Skeletal muscle cell (primary cell): ENCODE data around the gene NAA20.

Experiments
- DNase-seq: peaks from one replicate; pipeline ENCODE4 v3.0.0-alpha.2; 2010; ENCODE audit warnings: low read depth
- H3K4me3 ChIP-seq: 2 replicates; pipeline ENCODE4 v1.5.1; 2011; ENCODE audit warnings: low read depth, mild to moderate bottlenecking, control low read depth, low read length, moderate library complexity

NAA20 gene

DNA sequence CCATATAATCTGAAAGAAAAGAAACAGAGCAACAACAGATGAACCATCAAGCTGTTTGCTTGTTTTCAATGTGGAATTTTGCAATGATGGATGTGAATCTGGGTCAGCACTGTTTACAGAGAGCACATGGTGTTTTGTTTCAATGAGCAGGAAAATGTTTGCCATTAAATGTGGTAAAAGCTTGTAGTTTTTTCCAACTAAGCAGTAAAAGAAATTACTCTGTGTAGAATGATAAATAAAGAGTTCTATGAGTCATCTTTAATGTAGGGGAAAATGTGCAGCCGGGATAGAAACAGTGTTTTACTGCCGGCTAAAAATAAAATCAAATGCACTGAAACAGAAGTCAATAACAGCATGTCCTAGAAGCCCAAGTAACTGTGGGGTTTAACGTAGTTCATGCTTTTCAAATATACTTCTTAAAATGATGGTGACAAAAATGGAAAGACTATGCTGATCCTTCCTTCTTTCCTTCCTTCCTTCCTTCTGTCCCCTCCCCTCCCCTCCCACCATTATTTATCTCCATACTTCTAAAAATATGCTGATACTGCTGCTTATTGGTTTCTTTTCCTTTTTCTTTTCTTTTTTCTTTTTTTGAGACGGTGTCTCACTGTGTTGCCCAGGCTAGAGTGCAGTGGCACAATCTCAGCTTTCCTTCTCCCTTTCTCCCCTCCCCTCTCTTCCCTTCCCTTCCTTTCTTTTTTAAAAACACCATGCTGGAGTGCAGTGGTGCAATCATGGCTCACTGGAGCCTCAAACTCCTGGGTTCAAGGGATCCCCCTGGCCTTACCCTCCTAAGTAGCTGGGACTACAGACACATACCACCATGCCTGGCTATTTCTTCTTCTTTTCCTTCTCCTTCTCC, 6.3 kb upstream of the NAA20 start:
- peak; percentile 40 for DNase-seq

DNA sequence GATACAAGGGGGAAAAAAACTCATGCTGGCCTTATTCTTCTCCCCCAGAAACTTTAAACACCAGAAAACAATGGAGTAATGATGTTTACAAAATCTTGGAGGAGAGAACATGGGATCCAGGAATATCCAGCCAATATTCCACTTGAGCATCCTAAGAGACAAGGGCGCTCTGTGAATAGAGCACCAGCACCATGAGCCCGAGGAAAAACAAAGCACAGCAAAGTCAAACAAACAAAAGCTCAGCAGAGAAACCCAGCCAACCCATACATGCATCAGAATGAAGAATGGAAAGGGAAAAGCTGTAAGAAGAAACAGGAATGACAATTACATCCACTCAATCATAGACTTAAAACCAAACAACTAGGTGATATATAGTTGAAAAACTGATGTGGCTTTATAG, 4.6 kb upstream of the NAA20 start:
- no peak for DNase-seq
- no peak overlapping the region for H3K4me3 ChIP-seq

More for the DNA sequence above, 6.3 kb upstream of the NAA20 start:
- no peak overlapping the region for H3K4me3 ChIP-seq

DNA sequence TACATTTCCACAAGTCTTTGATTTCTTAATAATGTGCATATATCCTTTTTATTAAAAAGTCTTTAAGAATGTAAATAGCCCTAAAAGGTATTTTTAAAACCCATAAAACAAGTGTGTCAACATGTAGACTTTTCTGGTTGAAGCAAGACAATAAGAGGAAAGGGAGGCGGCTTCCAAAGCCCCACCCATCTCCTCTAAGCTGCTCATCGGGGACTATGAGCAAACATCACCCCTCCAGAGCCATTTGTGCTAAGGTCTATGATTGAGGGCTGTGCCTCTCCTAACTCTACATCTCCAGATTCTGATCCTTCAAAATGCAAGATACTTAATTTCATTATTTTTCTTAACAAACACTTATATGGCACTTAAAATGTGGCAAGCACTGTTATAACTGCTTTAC, 2.5 kb upstream of the NAA20 start:
- no peak overlapping the region for H3K4me3 ChIP-seq
- no peak for DNase-seq

DNA sequence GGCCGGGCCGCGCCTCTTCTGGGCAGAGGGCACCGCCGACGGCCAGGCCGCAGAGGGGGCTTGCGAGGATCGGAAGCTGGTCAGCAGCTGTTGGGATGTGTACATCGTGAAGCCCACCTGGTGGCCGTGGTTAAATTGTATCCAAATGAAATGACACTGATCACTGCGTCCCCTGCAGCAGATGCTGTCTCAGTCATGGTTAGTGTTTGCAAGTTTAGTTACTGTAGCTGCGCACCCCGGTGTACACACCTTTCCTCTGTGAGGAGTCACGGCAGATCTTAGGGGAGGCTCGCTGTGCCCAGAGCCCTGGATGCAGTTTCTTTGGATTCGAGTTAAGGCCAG, 653 bp downstream of the NAA20 start:
- H3K4me3 ChIP-seq = peak overlapping the region; percentile 94
- no peak for DNase-seq

DNA sequence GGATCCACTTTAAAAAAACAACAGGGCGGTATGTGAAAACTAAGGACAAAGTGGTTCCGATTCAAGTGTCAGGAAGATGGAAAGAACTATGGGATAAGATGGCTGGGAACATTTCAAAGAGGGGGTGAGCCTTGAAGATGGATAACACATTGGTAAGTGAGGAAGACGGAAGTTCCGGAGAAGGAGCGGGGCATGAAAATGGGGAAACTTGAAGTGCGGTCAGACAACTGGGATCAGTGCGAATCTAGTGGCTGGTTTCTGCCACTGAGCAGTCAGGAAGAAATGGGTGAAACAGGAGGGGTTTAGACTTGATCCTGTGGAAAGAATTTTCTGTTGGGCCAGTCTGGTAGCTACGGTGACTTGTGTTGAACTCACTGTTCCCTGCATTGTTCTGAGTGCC, 1.2 kb downstream of the NAA20 start:
- peak overlapping the region; percentile 94 for H3K4me3 ChIP-seq
- no peak for DNase-seq

DNA sequence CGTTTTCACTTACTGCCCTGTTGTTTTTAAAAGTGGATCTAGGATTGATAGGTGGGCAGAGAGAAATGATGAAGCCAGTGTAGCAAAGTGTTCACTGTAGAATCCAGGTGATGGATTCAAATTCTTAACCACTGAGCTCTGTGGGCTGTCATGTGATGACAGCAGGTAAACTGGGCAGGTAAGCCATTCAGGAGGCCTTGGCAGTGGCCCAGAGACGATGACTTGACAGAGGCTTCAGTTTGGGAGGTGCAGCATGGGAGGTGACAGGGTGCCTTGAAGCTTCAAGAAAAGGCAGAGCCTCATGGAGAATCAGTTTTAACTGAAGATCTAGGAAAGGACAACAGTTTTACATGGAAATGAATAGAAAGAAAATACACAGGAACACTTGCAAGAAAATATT, 2.0 kb downstream of the NAA20 start:
- no peak overlapping the region for H3K4me3 ChIP-seq
- DNase-seq = no peak

DNA sequence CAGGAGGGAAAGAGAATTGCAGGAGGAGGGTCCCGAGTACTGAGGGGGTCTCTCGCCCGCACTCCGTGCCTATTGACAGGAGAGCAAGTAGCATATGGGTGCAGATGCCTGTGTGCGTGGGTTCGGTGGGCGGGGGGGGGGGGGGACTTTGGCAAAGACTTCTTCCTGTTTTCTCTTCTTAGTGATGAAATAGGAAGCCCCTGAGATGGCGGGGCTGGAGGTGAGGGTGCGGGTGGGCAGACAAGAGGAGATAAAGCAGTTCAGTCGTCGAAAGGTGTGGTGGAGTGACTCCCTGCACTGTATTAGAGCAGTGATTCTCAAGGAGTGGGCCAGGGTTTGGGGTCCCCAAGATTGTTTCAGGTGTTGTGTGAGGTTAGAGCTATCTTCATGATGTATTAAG, 3.7 kb downstream of the NAA20 start:
- DNase-seq = no peak
- no peak overlapping the region for H3K4me3 ChIP-seq

DNA sequence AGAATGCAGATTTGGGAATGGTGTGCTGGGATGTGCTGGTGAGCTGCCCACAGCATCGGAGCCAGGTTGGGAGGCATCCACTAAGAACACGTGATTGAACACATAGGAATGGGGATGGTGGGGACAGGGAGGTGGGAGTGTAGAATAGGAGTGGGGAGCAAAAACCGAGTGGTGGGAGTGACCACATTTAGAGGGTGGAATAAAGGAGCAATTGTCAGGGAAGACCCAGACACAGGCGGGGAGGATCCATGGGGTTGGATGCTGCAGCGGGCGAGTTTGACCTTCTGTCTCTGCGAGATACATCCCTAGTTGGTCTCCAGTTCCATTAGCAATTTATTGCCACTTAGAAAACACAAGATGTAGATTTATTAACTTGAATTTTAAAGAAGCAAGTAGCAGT, 4.7 kb downstream of the NAA20 start:
- DNase-seq = no peak

DNA sequence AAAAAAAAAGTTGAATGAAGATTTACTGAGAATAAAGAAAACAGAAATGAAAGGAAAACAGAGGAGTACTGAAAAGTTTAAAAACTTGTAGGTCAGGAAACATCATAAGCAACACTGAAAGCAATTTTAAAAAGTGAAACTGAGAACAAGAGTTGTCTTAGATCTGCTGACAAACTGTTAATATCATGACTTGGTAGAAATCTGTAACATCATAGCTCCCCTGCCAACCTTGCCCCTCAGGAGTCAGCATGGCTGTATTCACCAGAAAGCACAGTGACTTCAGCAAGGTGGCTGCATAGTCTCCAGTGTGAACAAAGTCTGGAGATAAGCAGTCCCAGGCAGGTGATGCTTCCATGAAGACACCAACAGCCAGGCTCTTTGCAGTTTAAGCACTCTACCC, 5.3 kb downstream of the NAA20 start:
- no peak overlapping the region for H3K4me3 ChIP-seq
- DNase-seq = no peak

More for the DNA sequence above, 4.7 kb downstream of the NAA20 start:
- H3K4me3 ChIP-seq = no peak overlapping the region

DNA sequence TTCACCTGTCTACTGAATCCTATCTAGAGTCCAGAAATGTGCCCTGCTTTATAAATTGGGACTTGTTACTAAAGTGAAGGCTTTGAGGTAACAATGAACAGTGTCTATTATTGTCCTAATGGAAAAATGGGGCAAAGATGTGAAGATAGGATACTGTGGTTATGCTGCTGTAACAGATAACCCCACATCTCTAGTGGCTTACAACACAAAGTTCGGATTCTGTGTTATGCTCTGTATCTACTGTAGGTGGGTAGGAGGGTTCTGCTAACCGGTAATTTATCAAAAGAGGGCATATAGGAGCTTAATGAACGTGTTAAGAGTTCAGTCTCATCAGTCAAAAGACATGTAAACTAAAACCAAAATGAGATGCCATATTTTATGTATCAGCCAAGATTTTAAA, 6.2 kb downstream of the NAA20 start:
- DNase-seq = no peak
- H3K4me3 ChIP-seq = no peak overlapping the region

DNA sequence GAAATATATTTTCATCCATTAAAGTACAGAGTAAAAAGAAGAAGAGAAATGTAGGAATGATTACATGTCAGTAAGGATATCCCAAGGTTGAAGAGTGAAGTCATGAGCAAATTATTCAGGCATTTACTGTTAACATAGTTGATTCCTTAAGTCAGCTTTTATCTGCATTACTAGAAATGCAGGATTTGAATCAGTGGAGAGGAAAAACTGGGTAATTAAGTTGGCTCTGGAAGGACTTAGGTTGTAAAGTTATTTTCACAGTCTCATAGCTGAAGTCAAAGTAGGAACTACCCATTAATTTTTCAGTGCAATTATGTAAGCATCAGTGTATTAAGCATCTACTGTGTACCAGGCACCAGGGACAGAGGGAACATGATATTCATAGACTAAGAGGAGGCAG, 7.8 kb downstream of the NAA20 start:
- no peak for DNase-seq

DNA sequence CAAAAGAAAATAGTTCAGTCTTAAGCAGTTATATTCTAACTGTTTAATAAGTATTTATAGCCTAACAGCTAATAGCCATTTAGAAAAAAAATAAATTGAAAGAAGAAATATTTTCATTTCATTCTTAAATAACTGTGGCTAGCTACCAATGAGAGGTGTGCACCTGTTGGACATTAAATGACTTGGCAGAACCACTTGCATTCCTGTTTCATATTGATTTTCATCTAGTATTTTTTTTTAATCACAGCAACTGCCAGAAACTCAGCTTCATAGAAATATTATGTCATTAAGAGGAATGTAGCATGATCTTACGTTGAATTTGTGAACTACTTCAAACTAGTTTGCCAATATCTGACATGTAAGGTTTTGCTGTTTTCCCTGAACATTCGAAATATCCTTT, 10.1 kb downstream of the NAA20 start:
- no peak overlapping the region for H3K4me3 ChIP-seq
- no peak for DNase-seq

More for the DNA sequence above, 7.8 kb downstream of the NAA20 start:
- H3K4me3 ChIP-seq = no peak overlapping the region

DNA sequence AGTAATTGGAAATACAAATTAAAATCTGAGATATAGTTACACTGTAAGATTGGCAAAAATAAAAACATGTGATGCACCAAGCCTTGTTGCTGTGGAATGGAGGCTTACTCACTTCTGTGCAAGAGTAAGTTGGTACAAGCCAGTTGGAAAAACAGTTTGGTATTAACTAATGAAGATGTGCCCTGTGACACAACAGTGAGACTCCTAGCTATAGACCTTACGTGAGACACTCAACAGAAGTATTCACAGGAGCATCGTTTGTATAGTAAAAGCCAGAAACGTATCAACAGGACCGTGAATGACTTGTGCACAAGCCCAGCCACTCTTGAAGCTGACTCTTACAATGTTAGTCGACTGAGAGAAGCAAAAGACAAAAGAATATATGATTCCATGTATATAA, 14.6 kb downstream of the NAA20 start:
- DNase-seq = no peak

DNA sequence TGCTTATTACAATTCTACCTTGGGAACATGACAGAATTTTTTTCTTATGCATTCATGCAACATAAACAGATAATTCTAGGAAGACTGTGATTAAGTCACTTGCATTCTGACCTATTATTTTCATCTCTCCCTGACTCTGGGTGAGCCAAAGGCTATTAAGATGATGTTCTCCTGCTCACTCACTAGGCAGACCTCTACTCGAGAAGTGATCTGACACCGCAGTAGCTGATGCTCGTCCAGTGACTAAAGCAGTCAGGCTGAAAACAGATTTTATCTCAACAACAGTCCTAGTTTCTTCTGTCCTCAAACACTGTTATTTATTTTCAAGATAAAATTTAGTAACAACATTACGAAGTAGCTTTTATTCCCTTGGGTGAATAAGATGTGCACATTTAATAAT, 17.3 kb downstream of the NAA20 start:
- no peak overlapping the region for H3K4me3 ChIP-seq
- no peak for DNase-seq

More for the DNA sequence above, 14.6 kb downstream of the NAA20 start:
- H3K4me3 ChIP-seq = no peak overlapping the region

DNA sequence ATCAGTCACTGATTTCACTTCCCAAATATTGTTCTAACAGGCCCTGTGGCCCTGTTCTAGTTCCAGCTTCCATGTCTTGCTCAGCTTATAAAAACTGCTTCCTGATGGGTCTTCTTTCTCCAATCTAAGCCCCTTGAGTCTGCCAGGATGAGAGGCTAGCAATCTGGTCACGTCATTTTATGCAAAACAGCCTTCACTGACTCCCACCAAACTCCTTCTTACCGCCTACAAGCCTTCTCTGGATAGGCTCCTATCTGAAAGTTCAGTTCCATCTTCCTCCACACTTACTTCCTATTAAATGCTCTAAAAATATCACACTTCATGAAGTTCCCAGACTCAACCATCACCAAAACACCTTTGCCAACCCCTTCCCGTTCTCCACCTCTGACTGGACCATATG, 19.6 kb downstream of the NAA20 start:
- DNase-seq = no peak
- H3K4me3 ChIP-seq = no peak overlapping the region

DNA sequence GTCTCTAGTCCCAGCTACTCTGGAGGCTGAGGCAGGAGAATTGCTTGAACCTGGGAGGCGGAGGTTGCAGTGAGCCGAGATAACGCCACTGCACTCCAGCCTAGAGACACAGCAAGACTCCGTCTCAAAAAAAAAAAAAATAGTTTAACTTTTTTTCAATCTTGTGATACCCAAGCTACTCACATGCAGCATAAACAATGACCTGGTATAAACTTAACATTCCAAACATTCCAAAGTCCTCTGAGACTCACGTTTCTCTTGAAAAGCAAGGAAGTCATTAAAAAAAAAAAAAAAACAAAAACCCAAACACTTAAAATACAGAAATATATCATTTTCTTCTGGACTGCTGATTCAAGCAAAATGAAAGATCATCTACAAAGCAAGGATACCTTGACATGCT, 20.8 kb downstream of the NAA20 start:
- DNase-seq = no peak
- no peak overlapping the region for H3K4me3 ChIP-seq

DNA sequence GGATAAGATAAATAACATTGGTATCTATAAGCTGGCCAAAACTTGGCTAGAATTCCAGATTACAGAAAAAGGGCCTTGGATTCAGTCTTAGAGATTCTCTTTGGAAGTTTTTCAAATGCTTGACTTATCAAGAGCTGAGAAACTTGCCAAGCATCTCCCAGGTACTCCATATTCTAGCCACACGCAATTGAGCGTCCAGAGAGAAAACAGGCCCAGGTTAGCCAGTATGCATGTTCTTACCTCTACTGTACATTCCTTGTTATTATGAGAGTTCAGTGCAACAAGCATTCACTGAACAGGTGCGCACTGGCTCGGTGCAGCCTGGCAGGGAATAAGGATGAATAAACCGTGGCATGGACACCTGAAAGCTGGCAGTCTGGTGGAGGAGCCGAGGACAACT, 21.4 kb downstream of the NAA20 start:
- no peak for DNase-seq
- no peak overlapping the region for H3K4me3 ChIP-seq

DNA sequence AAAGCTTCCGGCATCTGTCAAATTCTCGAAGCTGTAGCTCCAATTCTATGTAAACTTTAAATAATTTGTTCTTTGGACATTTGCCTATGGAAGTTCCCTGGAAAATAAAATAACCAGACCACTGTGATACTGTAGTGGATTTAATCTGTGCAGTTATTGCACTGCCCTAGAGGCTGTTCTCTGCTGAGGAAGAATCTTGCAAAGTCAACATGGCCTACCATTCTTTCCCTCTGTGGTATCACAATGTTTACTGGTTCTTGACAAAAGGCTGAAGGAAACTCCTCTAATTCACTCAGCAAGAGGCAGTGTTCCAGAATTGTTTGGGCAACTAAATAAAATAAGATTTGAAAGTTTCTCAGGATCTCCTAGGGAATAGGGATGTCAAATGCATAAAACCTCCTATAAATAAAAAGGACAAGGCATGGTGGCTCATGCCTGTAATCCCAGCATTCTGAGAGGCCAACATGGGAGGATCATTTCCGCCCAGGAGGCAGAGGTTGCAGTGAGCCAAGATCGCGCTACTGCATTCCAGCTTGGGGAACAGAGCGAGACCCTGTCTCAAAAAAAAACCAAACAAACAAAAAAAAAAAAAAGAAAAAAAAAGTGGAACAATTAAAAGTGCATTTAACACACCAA, 22.7 kb downstream of the NAA20 start:
- no peak overlapping the region for H3K4me3 ChIP-seq
- DNase-seq = no peak

DNA sequence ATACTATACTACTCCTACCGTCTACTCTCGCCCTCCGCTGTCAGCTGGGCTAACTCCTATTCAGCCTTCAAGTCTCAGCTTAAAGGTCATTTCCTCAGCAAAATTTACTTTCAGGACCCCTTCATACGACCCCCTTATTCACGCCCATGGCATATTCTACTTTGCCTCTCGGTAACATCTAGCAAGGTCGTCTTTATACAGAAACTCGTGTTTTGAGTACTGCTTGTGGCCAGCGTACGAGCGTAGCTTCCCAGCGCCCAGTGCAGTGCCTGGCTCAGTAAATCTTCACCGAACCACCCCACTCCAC, 34.6 kb downstream of the NAA20 start:
- H3K4me3 ChIP-seq = peak overlapping the region; percentile 96
- no peak for DNase-seq

DNA sequence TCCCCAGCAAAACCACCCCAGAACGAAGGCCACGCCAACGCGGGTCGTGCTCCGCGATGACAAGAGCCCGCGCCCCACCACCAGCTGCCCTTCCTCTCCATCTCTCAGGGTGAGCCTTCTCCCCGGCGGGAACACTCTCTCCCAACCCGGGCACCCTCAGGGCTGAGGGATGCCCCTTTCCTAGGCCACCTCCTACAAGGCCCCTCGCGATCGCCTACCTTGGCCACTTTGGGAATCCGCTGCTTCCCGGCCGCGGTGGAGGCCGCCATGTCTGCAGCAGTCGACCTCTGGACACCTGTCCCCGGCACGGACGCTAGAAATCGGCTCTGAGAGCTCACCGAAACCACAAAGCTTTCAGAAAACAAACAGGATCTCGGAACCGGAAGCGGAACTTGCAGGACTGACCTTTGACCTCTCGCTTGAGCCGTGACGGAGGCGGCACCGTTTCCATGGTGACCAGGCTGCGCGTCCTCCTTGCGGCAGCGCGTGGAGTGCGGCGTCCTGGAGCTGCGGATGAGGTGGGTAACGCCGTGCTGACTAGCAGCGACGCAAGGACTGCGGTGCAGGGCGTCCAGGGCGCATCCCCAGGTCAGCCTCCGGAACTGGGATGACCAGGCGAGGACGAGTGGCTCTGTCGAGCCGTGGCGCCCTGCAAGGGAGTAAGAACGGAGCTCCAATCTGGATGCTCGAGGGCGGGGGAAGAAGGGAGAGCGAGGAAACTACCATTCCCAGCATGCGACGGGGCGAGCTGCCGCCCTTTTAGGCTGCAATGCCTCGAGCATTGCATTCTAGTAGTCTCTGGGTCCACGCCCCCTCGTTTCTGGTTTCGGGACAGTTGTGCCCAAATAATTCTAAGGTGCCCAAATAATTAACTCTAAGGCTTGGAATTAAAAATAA, 35.2 kb downstream of the NAA20 start, which contains the start of the genes CFAP61 and CRNKL1:
Gene CFAP61, plus strand, starts transcription at position 459 of the 897 bp plus-strand sequence. CDS start 4,122 bp downstream, outside the sequence.
Gene CRNKL1, minus strand, starts transcription at position 393 of the 897 bp plus-strand sequence. Its CDS starts 124 bp downstream, at position 269.
- peak; percentile 91 for DNase-seq
- peak within 1 kb of the TSS; percentile 96 for H3K4me3 ChIP-seq
